Activated naive CD4-positive, alpha-beta T cell treated with anti-CD3 and anti-CD28 coated beads for 36 hours (primary cell): ENCODE data around the gene SPTSSB. TPM values are rescaled to one million over a fixed set of nuclear protein-coding genes. Genes with fewer than 3 reads are reported as not detected.

Experiments used
- CTCF ChIA-PET: fragments of 350-600 bp; sonication (Branson Sonifier 250); formaldehyde crosslinking; loops from one replicate; lab custom pipeline; 2021; ENCODE audit warnings: antibody characterized with exemption; lab: Charles Lee
- DNase-seq: peaks from one replicate; pipeline ENCODE4 v3.0.0-alpha.2; 2020
- H3K27ac Mint-ChIP-seq: one replicate; pipeline ENCODE4 v1.8.0; 2021; ENCODE audit warnings: mild to moderate bottlenecking, mixed read lengths
- H3K27me3 Mint-ChIP-seq: one replicate; pipeline ENCODE4 v1.8.0; 2021; ENCODE audit warnings: low read depth, mixed read lengths
- H3K36me3 Mint-ChIP-seq: one replicate; pipeline ENCODE4 v1.8.0; 2021; ENCODE audit warnings: low read depth, mixed read lengths
- H3K4me1 Mint-ChIP-seq: one replicate; pipeline ENCODE4 v1.8.0; 2021; ENCODE audit warnings: low read depth, mixed read lengths
- H3K4me3 Mint-ChIP-seq: one replicate; pipeline ENCODE4 v1.8.0; 2021; ENCODE audit warnings: mild to moderate bottlenecking, moderate library complexity, mixed read lengths
- H3K9me3 Mint-ChIP-seq: one replicate; pipeline ENCODE4 v1.8.0; 2021; ENCODE audit warnings: mixed read lengths
- intact Hi-C: fragments of 100-400 bp; cut with micrococcal nuclease; formaldehyde crosslinking; loops from one replicate; pipeline ENCODE4 v1.15.1; 2023
- total RNA-seq, 2 experiments: library from RNA; stranded (reverse); gene quantifications; one replicate each; pipeline ENCODE4 v1.2.3, GENCODE V29; 2021

Gene SPTSSB
- total RNA-seq, 2 experiments from 2014 or later = not detected

DNA sequence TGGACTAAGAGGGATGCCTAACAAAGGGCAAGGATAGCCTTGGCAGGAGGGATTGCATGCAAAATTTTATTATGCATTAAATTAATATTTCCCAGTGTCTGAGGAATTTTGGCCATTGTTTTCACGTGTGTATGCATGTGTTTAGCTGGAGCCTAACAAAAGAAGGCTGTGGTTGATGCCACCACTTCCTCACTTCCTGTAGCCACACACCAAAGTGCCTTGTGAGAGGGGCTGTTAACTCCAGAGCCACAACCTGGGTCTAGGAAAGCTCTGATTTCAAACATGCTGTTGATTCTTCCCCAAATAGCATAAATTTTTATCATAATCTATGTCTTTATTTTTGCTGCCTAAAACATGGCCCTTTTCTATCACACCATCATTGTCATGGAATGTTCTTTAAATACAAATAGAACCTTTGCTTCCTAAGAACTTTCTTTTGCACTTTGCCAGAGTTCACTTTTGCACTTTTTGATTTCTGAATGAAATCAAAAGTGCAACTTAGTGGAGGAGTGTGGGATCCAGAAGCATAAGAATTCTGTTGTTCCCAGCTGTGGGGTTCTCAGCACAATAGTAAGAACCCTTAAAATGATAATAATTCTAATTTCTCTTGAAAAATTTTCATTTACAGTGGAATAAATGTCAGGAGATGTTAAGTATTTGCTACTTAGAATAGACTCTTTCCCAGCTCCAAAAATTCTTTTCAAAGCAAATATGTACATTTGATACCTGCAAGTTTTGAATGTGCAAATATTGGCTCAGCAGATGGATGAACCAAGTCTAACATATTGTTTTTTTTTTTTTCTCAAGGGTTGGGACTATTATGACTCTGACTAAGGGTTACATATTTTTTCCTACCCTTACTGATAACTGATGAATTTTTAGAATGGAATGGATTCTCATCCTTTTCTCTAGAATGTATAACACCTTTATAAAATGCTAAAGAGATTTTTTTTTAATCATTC, 35.6 kb upstream of the SPTSSB start:
- CTCF ChIA-PET = interaction anchor here (0.6 to 2.6 kb wide), 5 partner anchors 102 to 875 kb away, joined by 3 to 17 read pairs (median 4); no protein-coding TSS in a partner anchor
- no peaks in the 10 kb centered on the region for H3K27me3 Mint-ChIP-seq
- peaks cover 20% of the 10 kb centered on the region for H3K4me1 Mint-ChIP-seq
- peak; percentile 20 for DNase-seq
- H3K9me3 Mint-ChIP-seq = no peaks in the 10 kb centered on the region
- intact Hi-C loops = loop anchor here (5.0 kb wide), 1 partner anchor 310 kb away; no protein-coding TSS in a partner anchor
- no peak overlapping the region for H3K4me3 Mint-ChIP-seq
- no peak overlapping the region for H3K27ac Mint-ChIP-seq
- no peaks in the 10 kb centered on the region for H3K36me3 Mint-ChIP-seq

DNA sequence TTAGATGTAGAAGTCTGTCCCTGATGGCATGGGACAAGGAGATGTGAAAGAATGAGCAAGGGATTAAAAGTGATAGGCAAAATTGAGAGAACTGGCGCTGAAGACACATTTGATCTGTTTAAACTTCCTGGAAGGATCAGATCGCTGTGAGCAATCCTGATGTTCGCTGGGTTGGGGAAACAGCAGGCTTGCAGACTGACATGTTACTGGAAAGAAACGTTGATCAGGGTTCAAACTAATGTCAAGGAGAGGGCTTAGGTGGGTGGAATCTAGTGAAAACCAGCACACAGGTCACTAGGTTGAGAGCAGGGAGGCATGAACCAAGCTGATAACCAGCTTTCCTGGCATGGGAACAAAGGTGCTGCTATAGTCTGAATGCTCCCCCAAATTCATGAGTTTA, 34.5 kb upstream of the SPTSSB start:
- CTCF ChIA-PET = interaction anchor here (0.6 to 1.2 kb wide), 3 partner anchors 9 to 299 kb away, joined by 3 to 4 read pairs (median 3); no protein-coding TSS in a partner anchor

DNA sequence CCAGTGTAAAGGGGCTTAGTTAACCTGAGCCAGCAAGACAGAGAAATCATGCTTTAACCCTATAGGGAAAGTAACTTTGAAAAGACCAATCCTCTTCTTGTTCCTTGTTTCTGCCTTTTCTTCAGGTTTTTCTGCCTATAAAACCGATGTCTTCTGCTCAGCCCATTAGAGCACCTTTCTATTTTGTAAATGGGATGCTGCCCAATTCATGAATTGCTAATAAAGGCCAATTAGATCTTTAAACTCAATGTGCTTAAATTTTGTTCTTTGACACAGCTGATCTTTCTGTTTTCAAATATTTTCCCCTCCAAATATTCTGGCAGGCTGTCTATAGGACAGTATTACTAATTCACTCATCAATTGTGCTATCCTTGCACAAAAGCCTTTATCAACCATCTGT, 33.8 kb upstream of the SPTSSB start:
- Mint-ChIP-seq H3K27me3 (no peaks in the 10 kb centered on the region), H3K27ac (no peak overlapping the region), H3K36me3 (no peaks in the 10 kb centered on the region), H3K9me3 (no peaks in the 10 kb centered on the region), H3K4me3 (no peak overlapping the region), H3K4me1 (peaks cover 20% of the 10 kb centered on the region)
- DNase-seq = no peak
- CTCF ChIA-PET = interaction anchor here (0.6 to 1.0 kb wide), 2 partner anchors 8 to 298 kb away, joined by 3 read pairs; no protein-coding TSS in a partner anchor
- intact Hi-C loops = loop anchor here (5.0 kb wide), 1 partner anchor 308 kb away; no protein-coding TSS in a partner anchor

More for the DNA sequence above, 34.5 kb upstream of the SPTSSB start:
- H3K27ac Mint-ChIP-seq = no peak overlapping the region
- intact Hi-C loops = loop anchor here (5.0 kb wide), 1 partner anchor 309 kb away; no protein-coding TSS in a partner anchor
- H3K27me3 Mint-ChIP-seq = no peaks in the 10 kb centered on the region
- peaks cover 20% of the 10 kb centered on the region for H3K4me1 Mint-ChIP-seq
- no peaks in the 10 kb centered on the region for H3K36me3 Mint-ChIP-seq
- no peak for DNase-seq
- H3K4me3 Mint-ChIP-seq = no peak overlapping the region
- no peaks in the 10 kb centered on the region for H3K9me3 Mint-ChIP-seq

DNA sequence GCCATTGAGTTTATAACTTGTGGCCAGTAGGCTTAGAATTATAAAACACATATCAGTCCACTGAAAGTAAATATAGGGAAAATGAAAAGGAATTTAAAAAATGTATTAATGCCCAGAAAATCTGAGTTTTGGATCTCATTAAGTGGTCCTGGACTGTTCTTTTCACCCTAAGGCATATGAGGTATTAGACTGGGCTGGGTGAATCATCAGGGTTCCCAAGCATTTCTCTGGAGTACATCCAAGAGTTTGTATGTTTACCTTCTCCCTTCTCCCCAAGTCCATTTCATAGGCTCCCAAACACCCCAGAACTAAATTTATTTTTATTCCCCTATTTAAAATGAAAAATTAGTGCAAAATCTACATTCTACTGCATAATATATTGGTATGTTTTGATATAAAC, 31.9 kb upstream of the SPTSSB start:
- no peak for DNase-seq
- Mint-ChIP-seq H3K9me3 (peaks cover 4% of the 10 kb centered on the region), H3K4me3 (no peak overlapping the region), H3K36me3 (no peaks in the 10 kb centered on the region), H3K4me1 (peaks cover 21% of the 10 kb centered on the region), H3K27ac (no peak overlapping the region), H3K27me3 (no peaks in the 10 kb centered on the region)
- intact Hi-C loops = no loop called here
- CTCF ChIA-PET = interaction anchor here (1.3 to 1.9 kb wide), 2 partner anchors 102 to 129 kb away, joined by 3 to 9 read pairs; no protein-coding TSS in a partner anchor

DNA sequence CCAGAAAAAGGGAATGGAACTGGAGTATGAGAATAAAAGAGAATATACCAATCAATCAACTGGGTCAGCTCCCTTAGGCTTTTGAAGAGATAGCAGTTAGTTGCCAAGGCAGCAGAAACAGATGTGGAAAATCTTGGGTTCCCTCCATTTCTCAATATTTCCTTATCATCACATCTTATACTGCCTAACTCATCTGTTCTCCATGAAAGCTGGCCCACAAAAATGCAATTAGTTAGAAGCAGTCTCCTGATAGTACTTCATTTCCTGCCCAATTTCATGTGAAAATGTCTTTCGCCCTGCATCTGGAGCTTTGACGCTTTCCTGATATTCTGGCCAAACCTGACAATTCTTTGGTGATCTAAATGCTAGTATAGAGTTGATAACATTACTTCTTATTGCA, 30.1 kb upstream of the SPTSSB start:
- intact Hi-C loops = no loop called here
- CTCF ChIA-PET = interaction anchor here (0.7 to 1.9 kb wide), 4 partner anchors 14 to 127 kb away, joined by 3 to 9 read pairs (median 3); no protein-coding TSS in a partner anchor
- Mint-ChIP-seq H3K9me3 (peaks cover 9% of the 10 kb centered on the region), H3K27me3 (no peaks in the 10 kb centered on the region), H3K27ac (no peak overlapping the region), H3K4me1 (peaks cover 25% of the 10 kb centered on the region), H3K36me3 (no peaks in the 10 kb centered on the region), H3K4me3 (no peak overlapping the region)
- DNase-seq = no peak

DNA sequence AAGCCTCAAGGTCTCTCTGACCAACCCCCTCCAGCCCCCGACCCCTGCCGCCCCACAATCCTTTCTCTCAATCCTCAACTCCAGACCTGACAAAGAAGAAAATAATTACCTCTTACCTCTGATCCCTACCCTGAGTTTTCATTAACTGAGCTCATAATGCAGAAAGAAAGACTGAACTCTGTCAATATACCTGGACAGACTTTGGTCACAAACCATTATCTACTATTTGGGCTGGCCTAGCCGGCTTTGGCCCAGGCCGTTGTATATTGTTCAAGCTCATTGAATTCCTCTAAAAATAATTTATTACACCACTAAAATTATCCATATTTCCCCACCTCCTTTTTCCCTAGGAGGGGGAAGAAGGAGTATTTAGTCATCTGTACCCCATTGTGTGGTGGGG, 29.3 kb upstream of the SPTSSB start:
- Mint-ChIP-seq H3K27me3 (no peaks in the 10 kb centered on the region), H3K27ac (no peak overlapping the region), H3K9me3 (peaks cover 9% of the 10 kb centered on the region), H3K36me3 (no peaks in the 10 kb centered on the region), H3K4me3 (no peak overlapping the region), H3K4me1 (peaks cover 22% of the 10 kb centered on the region)
- CTCF ChIA-PET = interaction anchor here (1.2 to 1.3 kb wide), 2 partner anchors 17 to 20 kb away, joined by 3 read pairs; no protein-coding TSS in a partner anchor
- no peak for DNase-seq
- intact Hi-C loops = no loop called here

DNA sequence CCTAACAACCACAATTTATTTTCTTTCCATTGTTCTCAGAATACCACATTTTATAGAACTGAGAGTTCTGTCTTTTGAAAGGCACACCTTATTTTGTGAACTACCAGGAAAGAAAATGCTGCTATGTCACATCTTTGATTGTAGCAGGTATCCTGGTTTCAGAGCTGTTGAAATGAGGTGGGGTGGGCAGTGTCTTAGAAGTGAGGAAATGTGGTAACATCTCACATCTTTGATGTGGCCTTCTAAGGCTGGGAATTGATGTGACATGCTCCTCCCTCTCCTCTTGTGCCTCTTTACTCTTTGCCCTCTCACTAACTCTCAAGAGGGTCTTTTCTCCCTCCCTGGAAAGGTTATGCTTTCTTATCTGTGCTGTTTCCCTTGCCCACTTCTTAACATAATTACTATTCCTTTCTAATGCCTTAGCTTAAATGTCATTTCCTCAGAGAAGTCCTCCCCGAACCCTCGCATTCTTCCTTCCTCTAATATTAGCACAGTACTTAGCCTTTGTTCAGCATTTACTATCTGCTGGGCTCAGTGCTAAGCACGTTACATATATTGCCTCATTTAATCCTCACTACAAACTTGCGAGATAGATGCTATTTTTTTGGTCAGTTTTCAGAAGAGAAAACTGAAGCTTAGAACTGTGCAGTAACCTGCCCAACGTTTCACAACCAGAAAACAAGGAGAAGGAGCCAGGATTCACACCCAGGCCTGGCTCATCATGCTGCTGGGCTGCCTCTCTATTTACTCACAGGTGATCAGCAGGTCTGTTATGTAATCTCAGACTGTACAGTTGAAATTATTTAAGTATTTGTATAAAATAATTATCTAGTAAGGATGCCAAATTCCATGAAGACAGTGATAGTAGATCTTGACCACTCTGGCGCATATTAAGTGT, 24.0 kb upstream of the SPTSSB start:
- intact Hi-C loops = loop anchor here (1.0 to 5.0 kb wide), 6 partner anchors 23 to 996 kb away; partner anchors contain the start of genes IFT80, KPNA4, NMD3 and SMC4
- Mint-ChIP-seq H3K36me3 (no peaks in the 10 kb centered on the region), H3K27me3 (no peaks in the 10 kb centered on the region), H3K4me3 (no peak overlapping the region), H3K27ac (no peak overlapping the region), H3K4me1 (peaks cover 55% of the 10 kb centered on the region), H3K9me3 (peaks cover 9% of the 10 kb centered on the region)
- DNase-seq = peak; percentile 68
- CTCF ChIA-PET = interaction anchor here (0.7 to 2.3 kb wide), 2 partner anchors 21 to 90 kb away, joined by 3 to 11 read pairs; no protein-coding TSS in a partner anchor

DNA sequence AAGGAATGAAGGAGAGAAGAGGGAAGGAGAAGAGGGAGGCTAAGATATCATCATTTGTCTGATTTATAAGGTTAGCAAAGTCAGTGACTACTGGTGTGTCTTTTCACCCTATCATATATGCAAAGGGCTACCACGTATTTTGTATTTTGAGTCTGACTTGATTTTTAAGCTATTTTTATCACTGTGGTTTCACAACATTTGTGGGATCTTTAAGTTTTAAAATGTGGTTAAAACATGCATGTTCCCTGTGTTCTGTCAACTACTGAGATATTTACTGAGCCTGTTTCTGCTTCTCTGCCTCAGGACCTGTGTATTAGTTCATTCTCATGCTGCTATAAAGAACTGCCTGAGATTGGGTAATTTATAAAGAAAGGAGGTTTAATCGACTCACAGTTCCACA, 22.5 kb upstream of the SPTSSB start:
- CTCF ChIA-PET = interaction anchor here (0.8 to 2.3 kb wide), 3 partner anchors 15 to 88 kb away, joined by 3 to 11 read pairs (median 4); no protein-coding TSS in a partner anchor
- peaks cover 5% of the 10 kb centered on the region for H3K9me3 Mint-ChIP-seq
- DNase-seq = no peak
- intact Hi-C loops = loop anchor here (2.0 kb wide), 1 partner anchor 173 kb away; the partner anchor contains the start of gene NMD3
- no peaks in the 10 kb centered on the region for H3K27me3 Mint-ChIP-seq
- no peak overlapping the region for H3K27ac Mint-ChIP-seq
- no peaks in the 10 kb centered on the region for H3K36me3 Mint-ChIP-seq
- peaks cover 55% of the 10 kb centered on the region for H3K4me1 Mint-ChIP-seq
- H3K4me3 Mint-ChIP-seq = no peak overlapping the region

DNA sequence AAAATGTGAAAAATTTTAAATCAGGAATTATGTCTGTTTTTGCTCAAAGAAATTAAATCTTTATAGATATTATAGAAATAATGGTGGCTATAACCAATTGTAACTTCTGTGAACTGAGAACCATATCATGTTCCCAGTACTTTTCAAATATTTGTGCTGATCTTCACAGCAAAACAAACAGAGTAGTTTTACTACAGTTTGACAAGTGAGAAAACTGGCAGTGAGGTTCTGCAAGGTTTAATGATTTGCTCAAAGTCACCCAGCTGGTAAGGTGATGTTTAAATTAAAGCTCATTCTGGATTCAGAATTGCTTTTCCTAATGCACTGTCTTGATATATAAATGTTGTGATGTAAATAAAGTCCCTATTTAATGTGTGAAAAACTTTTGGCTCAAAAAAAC, 22.0 kb upstream of the SPTSSB start:
- DNase-seq = no peak
- peaks cover 5% of the 10 kb centered on the region for H3K9me3 Mint-ChIP-seq
- intact Hi-C loops = no loop called here
- CTCF ChIA-PET = no interaction called here
- no peaks in the 10 kb centered on the region for H3K27me3 Mint-ChIP-seq
- no peaks in the 10 kb centered on the region for H3K36me3 Mint-ChIP-seq
- peaks cover 55% of the 10 kb centered on the region for H3K4me1 Mint-ChIP-seq
- no peak overlapping the region for H3K27ac Mint-ChIP-seq
- no peak overlapping the region for H3K4me3 Mint-ChIP-seq

DNA sequence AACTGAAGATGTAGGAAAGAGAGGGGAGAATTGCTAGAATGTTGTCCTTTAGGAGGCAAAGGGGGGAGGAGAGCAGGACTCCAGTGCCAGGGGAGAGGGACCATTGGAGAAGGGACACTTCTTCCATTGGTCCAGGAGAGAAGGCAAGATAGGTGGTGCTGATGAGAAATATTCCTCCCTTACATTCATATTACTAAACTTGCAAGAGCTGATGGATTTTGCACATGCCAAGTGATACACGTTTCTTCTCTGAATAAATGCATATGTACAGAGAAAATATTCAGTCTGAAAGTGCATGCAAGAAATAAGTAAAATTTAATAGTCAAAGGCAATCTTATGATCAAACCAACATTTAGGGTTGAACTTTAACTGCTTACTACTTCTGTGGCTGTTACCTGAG, 21.5 kb upstream of the SPTSSB start:
- Mint-ChIP-seq H3K4me1 (peaks cover 51% of the 10 kb centered on the region), H3K4me3 (no peak overlapping the region), H3K27me3 (no peaks in the 10 kb centered on the region), H3K9me3 (peaks cover 5% of the 10 kb centered on the region), H3K27ac (no peak overlapping the region), H3K36me3 (no peaks in the 10 kb centered on the region)
- DNase-seq = no peak
- CTCF ChIA-PET = interaction anchor here (1.5 kb wide), 1 partner anchor 17 kb away, joined by 5 read pairs; no protein-coding TSS in a partner anchor
- intact Hi-C loops = no loop called here

DNA sequence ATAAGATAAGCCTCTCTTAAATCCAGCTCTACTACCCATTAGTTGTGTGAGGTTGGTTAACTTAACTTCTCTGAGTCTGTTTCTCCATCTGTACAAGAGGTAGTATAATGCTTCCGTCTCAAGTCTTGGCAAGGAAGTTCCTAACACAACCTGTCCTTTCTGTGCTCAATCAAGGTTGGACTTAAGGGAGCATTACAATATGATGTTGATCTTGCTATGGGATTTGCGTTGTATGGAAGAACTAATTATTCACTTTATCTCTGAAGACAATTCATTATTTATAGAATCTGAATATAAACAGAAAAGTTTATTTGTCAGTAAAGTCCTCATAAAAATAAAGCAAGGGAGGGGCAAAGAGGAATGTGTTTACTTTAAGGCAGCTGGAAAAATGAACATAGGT, 18.9 kb upstream of the SPTSSB start:
- Mint-ChIP-seq H3K27me3 (no peaks in the 10 kb centered on the region), H3K9me3 (no peaks in the 10 kb centered on the region), H3K4me3 (no peak overlapping the region), H3K4me1 (peaks cover 36% of the 10 kb centered on the region), H3K27ac (no peak overlapping the region), H3K36me3 (no peaks in the 10 kb centered on the region)
- intact Hi-C loops = no loop called here
- DNase-seq = no peak
- CTCF ChIA-PET = no interaction called here
